Stimulated activated CD4-positive, alpha-beta T cell treated with anti-CD3 and anti-CD28 coated beads, Interleukin-15, amount 100 ng/mL, for 24 hours (primary cell): ENCODE results near the gene CALML4.
"Not testable (repeated sequence)": the region's sequence is repeated elsewhere in the genome, so short reads cannot be mapped to it uniquely, and the experiment has no call there.

Experiments used
- DNase-seq: peaks from one replicate; pipeline ENCODE4 v3.0.0-alpha.2; 2020

CALML4 gene

DNA sequence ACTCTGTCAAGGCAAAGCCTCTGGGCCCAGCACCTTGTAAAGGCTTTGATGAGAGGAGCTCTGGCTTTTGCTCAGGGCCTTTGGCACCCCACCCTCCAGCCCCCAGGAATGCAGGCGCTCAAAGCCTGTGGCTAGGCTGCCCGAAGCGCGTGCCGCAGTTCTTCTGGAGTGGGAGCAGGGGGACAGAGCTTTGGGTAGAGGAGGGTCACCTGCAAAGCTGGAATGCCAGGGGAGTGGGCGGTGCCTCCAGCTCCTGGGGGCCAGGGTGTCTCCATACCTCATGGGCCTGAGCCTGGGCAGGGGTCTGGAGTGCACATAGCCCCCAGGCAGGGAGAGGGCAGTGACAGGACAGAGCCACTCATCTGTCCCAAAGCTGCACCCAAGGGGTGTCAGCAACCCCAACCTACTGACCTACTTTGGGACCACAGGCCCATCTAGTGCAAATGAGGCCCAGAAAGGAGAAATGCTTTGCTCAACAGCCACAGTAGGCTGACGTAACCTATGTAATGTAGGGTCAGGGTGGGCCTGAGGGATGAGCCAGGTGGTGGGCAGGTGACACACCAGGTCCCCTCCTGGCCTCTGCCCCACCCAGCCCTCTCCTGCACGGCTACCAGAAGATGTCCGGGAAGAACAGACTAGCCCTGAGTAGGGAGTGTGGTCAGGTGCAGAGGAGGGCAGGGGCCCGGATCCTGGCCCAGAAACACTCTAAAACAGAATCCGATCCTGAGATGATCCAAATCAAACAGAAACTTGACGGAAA, 2.2 kb upstream of the CALML4 start:
- no peak for DNase-seq

GRCh38 chr15:68206711-68207151, 1.6 kb upstream of the CALML4 start:
- no peak for DNase-seq

DNA sequence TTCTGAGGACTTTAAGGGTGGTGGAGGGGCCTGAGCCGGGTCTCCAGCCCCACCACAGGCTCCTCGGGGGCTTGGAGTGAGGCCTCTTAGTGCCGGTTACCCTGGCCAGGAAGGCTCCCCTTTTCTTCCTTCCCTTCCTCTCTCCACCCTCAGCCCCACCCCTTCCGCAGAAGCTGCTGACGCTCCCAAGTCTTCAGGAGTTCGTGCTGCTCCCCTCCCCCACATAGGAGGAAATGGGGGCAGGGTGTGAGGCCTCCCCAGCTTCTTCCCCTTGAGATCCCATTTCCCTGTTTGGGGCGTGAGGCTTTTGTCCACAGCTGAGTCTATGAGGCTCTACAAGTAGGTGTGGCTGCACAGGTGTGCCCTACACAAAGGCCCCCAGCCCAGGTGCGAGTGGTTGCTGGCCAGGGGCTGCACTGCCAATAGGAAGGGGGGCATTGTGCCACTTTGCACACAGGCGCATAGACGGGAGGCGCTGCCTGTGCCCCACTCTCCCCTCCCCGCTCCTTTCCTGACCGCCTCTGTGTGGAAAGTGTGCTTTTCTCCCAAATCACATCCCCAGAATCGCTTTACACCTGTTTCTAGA, 915 bp upstream of the CALML4 start:
- no peak for DNase-seq

DNA sequence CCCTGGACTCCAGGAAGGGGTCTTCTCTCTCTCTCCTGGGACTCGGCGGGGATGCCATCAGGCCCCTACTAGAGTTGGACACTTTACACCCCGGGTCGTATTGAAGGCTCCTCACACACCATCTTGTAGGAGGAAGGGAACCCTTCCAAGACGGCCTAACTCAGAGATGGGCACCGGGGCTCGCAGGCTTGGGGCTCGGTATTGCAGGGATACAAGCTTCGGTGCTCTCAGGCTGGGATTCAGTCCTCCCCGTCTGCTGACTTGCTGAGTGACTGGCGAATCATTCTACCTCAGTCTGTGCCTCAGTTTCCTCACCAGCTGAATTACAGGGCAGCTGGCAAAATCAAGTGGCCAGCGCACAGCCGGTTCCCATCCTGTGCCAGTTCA, 419 bp upstream of the CALML4 start:
- DNase-seq = no peak

- no peak for DNase-seq
Observed at GRCh38 chr15:68204361-68204760, 771 bp downstream of the CALML4 start.

DNA sequence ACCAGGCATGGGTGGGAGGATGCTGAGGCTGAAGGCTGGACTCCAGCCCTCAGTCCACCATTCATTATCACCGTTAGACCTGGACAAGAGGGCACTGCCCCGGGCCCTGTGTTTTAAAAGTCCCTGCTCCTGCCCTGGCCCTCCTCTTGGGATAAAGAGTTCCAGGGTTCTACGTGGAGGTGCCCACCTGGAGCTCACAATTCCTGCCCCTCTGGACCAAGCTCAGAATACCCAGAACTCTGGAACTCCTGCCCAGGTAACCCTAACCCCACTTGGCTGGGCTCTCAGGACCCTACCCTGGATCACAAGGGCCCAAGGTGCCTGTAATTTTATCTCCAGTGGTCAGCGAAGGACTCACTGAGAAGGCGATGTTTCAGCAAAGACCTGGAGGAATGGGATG, 1.2 kb downstream of the CALML4 start:
- DNase-seq = no peak

DNA sequence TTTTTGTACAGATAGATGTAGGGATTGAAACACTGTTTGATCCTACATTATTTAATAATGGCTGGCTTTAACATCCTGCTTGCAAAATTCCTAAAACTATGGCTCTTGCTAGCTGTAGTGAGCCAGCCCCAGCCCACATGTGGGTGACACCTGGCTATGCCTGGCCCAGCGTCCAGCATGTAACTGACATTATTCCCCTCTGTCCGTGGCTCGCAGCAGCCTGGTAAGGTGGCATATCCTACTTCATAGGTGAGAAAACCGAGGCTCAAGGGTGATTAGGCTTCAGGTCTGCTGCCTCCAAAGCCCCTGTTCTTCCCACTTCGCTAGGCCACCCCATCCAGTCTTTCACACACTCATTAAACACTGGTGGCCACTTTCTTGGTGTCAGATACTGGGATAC, 1.6 kb downstream of the CALML4 start:
- no peak for DNase-seq

DNA sequence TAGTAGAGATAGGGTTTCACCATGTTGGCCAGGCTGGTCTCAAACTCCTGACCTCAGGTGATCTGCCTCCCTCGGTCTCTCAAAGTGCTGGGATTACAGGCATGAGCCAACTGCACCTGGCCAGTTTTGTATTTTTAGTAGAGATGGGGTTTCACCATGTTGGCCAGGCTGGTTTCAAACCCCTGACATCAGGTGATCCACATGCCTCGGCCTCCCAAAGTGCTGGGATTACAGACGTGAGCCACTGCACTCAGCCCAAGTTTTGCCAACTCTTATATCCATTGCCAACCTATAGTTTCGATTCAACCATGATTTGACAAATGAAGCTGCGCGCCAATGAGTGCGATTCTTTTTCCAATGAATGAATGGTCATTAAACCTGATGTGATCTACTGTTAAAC, 2.1 kb downstream of the CALML4 start:
- not testable (repeated sequence) for DNase-seq

GRCh38 chr15:68201879-68202261, 3.3 kb downstream of the CALML4 start:
- DNase-seq = no peak

DNA sequence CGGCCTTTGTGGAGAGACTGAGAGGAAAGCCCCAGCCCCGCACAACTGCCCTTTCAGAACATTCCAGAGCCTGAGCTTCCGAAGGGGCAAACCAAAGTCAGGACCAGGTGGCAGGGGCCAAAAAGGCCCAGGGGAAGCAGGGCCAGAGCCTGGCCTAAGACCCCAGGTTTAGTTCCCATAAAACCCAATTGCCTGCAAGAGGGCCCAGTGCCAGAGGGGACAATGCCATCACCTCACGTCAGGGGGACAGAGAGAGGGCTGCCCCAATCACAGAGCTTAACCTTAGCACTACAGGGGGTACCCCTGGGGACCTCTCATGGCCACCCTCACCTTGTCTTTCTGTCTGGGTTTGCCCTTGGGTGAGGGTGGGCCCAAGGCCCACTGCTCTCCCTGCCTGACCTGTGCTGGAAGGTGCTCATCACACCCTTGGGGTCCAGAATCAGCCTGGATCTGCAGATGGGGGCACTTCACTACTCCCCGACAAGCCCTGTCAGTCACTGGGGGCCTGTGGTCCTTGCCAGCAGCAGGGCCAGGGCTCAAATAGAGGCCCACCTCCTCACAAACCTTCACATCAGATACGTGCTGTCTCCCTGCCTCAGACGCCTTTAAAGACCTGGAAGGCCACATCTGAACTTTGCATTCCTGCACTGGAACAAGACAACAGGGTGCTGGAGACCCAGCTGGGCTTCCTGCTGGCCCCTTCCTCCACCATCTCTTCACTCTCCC, 3.8 kb downstream of the CALML4 start:
- no peak for DNase-seq

DNA sequence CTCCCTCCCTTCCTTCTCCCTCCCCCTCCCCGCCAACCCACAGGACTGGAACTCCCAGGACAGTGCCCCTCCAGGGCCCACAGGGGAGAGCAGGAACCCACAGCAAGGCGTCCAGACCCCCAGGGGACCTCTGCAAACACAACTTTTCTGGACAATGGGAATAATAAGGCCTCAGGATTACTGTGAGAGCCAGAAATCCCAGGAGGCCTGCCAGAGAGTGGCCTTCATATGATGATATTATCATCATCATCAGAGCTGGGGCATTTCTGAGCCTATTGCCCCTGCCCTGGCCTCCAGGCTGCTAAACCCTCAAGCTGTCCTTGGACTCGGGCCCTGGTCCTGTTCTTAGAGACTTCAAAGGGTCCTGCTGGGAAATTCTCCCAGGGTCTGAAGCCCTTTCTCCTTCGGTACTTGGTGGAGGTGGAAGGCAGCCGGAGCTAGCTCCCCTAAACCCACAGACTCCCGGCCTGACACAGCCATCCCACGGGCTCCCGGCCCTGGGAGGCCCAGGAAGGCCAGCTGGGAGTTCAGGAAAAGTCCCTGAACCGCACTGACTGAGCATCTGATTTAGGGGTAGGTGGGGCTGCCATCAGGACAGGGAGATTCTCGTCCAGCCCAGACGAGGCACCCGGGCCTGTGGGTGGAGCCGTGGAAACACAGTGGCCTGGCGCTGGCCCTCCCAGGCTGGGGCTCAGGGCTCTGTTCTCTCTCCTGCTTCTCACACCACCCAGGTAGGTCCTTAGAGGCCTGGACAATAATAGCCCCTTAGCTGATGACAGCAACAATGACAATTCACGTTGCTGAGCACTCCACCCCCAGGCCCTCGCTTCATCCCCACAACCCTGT, 4.9 kb downstream of the CALML4 start:
- no peak for DNase-seq

DNA sequence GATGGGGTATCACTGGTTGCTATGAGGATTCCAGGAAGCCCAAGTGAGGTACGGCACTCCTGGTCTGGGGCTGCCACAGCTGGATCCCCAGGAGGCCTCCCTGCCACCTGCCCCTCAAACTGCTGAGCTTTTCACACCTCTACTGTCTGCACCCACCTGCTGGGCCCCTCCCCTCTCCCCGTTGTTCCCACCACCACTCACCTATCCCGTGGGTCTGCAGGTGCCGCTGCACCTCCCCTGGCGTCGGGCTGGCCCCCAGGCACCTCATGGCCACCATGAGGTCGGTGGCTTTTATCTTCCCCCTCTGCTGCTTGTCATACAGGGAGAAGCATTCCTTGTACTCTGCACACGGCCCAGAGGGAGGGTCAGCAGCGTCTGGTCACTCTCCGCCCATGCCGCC, 5.8 kb downstream of the CALML4 start:
- DNase-seq = no peak

- no peak for DNase-seq
Observed at GRCh38 chr15:68197661-68198437, 7.3 kb downstream of the CALML4 start.

DNA sequence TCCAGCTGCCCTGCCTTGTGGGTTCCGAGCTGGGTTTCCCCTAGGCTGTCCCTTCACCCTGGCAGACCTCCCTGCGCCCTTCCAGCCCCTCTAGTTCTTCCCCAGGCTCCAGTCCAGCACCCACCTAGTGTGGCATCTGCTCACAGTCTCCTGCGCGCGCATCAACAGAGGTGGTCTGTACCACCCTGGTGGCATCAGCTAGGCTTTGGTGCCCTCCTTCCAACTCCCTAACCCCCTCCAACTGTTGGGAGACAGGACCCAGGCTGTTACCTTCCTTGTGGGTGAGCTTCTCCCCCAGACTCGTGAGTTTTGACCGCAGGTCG, 8.0 kb downstream of the CALML4 start:
- DNase-seq = no peak

- no peak for DNase-seq
Observed at GRCh38 chr15:68196445-68197169, 8.5 kb downstream of the CALML4 start.

DNA sequence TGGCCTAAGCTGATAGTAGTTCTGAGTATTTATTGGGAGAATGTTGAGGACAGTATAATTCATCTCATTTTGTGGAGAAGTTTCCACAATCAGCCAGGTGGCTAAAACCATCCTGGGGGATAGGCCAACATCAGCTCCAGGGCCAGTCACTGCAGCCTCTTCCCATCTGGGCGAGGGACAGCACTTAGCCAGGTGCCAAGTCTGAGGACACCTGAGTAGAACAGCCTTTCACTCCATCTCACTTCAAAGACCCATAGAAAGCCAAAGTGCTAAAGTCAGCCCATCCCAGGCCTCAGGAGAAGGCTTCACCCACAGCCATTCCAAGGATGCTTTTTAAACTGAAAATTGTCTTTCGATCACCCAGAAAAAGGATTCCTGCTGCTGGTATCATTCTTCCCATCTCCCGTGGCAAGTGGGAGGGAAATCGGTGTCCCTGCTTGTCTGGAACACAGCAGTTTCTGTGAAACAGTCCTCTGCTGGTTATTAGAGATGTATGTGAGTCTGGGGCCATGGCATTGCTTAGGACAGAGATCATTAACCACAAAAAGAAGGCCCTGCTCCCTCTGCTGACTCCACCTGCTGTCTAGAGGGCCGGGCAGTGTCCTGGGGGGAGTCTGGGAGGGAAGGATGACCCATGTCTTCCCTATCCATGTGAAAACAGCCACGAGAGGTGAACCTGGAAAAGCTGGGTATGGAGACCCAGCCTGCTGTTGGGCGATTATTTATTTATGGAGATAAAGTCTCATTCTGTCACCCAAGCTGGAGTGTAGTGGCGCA, 9.6 kb downstream of the CALML4 start:
- no peak for DNase-seq

DNA sequence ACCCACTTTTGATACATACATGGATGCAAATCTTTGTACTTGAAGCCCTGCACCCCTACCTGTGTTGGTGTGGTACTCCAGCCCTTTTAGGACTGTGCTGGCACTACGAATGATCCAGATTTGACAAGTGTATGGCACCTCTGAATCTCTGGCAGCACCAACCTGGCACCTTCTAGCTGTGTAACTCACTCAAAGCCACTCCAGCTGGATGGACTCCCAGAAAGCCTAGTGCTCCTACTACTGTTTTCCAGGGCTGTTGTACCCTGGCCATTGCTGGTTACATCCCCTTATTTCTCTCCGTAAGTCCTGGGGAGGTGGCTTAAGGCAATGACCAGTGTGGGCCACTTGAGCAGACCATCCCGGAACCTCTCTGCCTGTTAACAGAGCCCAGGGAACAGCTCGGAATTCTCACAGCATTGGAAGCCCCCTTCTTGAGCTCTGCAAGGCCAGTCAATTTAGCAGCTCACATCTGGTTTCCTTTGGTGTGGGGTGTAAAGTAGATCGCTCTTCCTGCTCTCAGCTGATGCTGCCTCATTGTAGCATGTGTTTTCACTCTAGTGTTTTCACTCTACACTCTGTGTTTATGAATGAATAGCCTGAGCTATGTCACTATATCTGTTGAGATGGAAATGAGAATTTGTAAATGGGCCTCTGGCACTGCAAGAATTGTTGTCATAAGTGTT, 12.2 kb downstream of the CALML4 start:
- DNase-seq = no peak

DNA sequence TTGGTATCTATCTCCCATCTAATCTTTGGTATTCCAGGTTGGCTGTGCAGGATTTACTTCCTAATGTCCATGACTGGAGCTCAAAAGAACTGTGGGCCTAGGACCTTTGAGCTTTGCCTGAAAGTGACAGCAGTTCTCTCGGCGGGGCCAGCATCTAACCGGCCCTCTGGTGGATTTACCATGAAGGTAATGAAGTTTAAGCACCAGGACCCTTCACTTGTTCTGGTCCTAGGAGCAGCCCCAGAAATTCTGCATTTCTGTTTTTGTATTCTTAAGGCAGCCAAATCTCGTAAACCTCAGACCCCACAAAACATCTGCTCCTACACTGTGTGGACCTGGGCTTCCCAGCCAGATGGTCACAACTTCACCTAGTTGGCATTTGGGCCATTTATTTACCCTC, 13.0 kb downstream of the CALML4 start:
- DNase-seq = no peak

GRCh38 chr15:68191555-68191954, 13.6 kb downstream of the CALML4 start:
- DNase-seq = no peak

DNA sequence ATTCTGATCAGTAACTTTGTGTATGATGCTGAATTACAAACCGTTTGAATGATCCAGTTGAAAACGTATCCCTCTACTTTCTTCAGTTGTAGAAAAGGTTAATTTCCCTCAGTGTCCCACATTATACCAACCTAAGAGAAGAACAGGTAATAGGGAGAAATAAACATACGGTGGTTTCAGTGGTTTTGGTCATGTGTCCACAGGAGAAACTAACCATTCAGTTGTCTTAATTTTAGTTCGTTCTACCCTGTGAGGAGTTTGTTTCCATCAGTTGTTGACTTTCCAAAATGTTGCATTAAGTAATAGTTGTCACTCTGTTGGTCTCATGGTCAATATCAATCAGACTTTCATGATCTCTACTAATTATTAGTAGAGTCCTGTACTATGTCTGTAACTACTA, 15.1 kb downstream of the CALML4 start:
- DNase-seq = no peak

DNA sequence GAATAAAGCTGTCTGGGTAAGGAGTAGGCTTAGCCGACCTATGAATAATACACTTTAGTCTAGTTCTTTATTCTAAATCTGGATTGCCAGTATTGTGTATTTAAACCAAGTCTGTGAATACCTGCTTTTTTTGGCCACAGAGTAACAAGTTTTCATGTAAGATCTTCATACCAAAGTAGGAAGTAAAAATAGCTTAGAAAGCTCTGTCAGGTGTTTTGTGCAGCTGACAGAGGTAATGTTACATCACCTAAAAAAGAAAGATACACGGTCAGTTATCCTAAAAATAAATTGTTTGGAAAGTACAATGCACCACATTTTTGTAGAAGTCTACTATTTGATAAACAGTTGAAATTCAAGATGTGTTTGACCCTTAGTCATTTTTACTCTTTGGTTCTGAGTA, 16.5 kb downstream of the CALML4 start:
- DNase-seq = no peak
